Measurements from ENCODE around the gene AEBP1. TPM values are rescaled to one million over a fixed set of nuclear protein-coding genes. Genes with fewer than 3 reads are reported as not detected.

The AEBP1 gene
- total and polyA plus RNA-seq, 2 of the 4 experiments (the other 2 are of a cell fraction) = 1.1 to 5.7 TPM

GRCh38 chr7:44152971-44153947 lies 49.1 kb downstream of the AEBP1 start:
- no peak overlapping the region for H3K4me3 ChIP-seq (ENCODE audit: insufficient read depth, low read depth, low read length)
- WGBS, 2 experiments (ENCODE audit: extremely low coverage in 2 of 2, insufficient read length in 1 of 2) = 79% methylated on average over 6 of the region's 22 CpGs; no CpG with 5 or more reads in 1 of the 2 experiments
- H2BK5ac ChIP-seq (ENCODE audit: low read depth, low read length, poor library complexity, severe bottlenecking) = no peak overlapping the region
- CTCF ChIA-PET = interaction anchor here (0.6 kb wide), 1 partner anchor 23 kb away, joined by 3 read pairs; no protein-coding TSS in a partner anchor
- no peaks in the 10 kb centered on the region for H4K20me1 ChIP-seq (ENCODE audit: insufficient read depth, low read length)
- no peak overlapping the region for H3K14ac ChIP-seq (replicated peaks; ENCODE audit: low read depth, low read length)
- no peak overlapping the region for H3K56ac ChIP-seq (ENCODE audit: extremely low read depth, insufficient read depth, low read length)
- no TSS peak for BruUV-seq (replicated peaks)
- TF ChIP-seq SMC3 (IDR thresholded peaks at IDR 0.05; ENCODE audit: low read depth, low read length) = no peak
- no peak for TF ChIP-seq MXI1 (IDR thresholded peaks at IDR 0.05; ENCODE audit: borderline replicate concordance, low read depth, low read length)
- no peak for TF ChIP-seq CEBPB (IDR thresholded peaks at IDR 0.05; ENCODE audit: low read depth, low read length)
- no peak for TF ChIP-seq MAFK (IDR thresholded peaks at IDR 0.05; ENCODE audit: low read depth, low read length)
- no peak for TF ChIP-seq RFX5 (IDR thresholded peaks at IDR 0.05; ENCODE audit: low read depth, low read length)
- TF ChIP-seq BHLHE40 (IDR thresholded peaks at IDR 0.05; ENCODE audit: low read depth, low read length) = no peak
- TF ChIP-seq NFE2L2 (IDR thresholded peaks at IDR 0.05; ENCODE audit: low read depth, low read length) = no peak
- no peak for TF ChIP-seq CTCF (conservative IDR thresholded peaks at IDR 0.05; ENCODE audit: low read depth, low read length)
- no peak for TF ChIP-seq MAZ (IDR thresholded peaks at IDR 0.05; ENCODE audit: borderline replicate concordance, low read depth, low read length)
- no peak for TF ChIP-seq RCOR1 (IDR thresholded peaks at IDR 0.05; ENCODE audit: insufficient replicate concordance, low read length)
- TF ChIP-seq RAD21 (IDR thresholded peaks at IDR 0.05; ENCODE audit: low read length) = no peak
- H4K5ac ChIP-seq (ENCODE audit: low read depth, low read length) = no peak overlapping the region
- H3K4me1 ChIP-seq (ENCODE audit: control insufficient read depth, insufficient read depth, low read length) = peaks cover 7% of the 10 kb centered on the region; the same call in 1 of the 2 replicates
- H4K8ac ChIP-seq (ENCODE audit: low read depth in 2 of 2, low read length in 2 of 2) = no peak overlapping the region
- H3K4ac ChIP-seq (ENCODE audit: low read depth, low read length) = no peak overlapping the region
- no peak overlapping the region for H2BK15ac ChIP-seq (ENCODE audit: low read depth, low read length)
- 0 out of 2 replicates have a peak, but pooled peaks cover 3% of the 10 kb centered on the region for H3K9me1 ChIP-seq (ENCODE audit: insufficient read depth, low read length)
- H2BK120ac ChIP-seq (ENCODE audit: low read depth, low read length) = no peak overlapping the region
- H3K4me2 ChIP-seq (ENCODE audit: low read depth, low read length) = no peak overlapping the region
- no peak overlapping the region for H3K9ac ChIP-seq (ENCODE audit: low read depth, low read length)
- no peak overlapping the region for H3K27ac ChIP-seq (ENCODE audit: insufficient read depth, low read length)
- no peak overlapping the region for H2BK20ac ChIP-seq (ENCODE audit: low read depth, low read length)
- no peak for DNase-seq
- no peaks in the 10 kb centered on the region for H3K36me3 ChIP-seq (ENCODE audit: control insufficient read depth, insufficient read depth, low read length)
- in situ Hi-C loops (cut with MboI; ENCODE audit: low sequenced_read_pairs) (no loop called here), intact Hi-C loops (cut with micrococcal nuclease) (no loop called here), dilution Hi-C loops (cut with HindIII; ENCODE audit: low sequenced_read_pairs, unreplicated experiment) (no loop called here)
- POLR2A ChIA-PET (ENCODE audit: unreplicated experiment) = no interaction called here
- H3K27me3 ChIP-seq (ENCODE audit: control insufficient read depth, insufficient read depth, low read length) = peaks cover 9% of the 10 kb centered on the region; the same call in 1 of the 2 replicates
- H2AFZ ChIP-seq (replicated peaks; ENCODE audit: low read length, poor library complexity) = no peak overlapping the region
- H2AK5ac ChIP-seq (ENCODE audit: low read depth, low read length) = no peak overlapping the region
- ATAC-seq (ENCODE audit: low read depth) = no peak
- H3K23ac ChIP-seq (ENCODE audit: low read depth, low read length) = no peak overlapping the region
- no peak overlapping the region for H3K18ac ChIP-seq (ENCODE audit: low read depth, low read length)
- no peak overlapping the region for H2AK9ac ChIP-seq (replicated peaks; ENCODE audit: low read depth, low read length, poor library complexity)
- no peaks in the 10 kb centered on the region for H3K9me3 ChIP-seq (ENCODE audit: control insufficient read depth, insufficient read depth, low read length)
- H3K79me1 ChIP-seq (ENCODE audit: low read depth in 1 of 2, low read length in 2 of 2) = no peaks in the 10 kb centered on the region
- H4K91ac ChIP-seq (ENCODE audit: insufficient read depth, low read depth, low read length) = no peak overlapping the region
